Neutrophil (primary cell): Measurements from ENCODE around the gene ZNF586.

ENCODE experiments used
- H3K27ac ChIP-seq: fragments of 200-600 bp; sonication (generic); 2 replicates; pipeline ENCODE4 v1.5.1; 2016; ENCODE audit warnings: mild to moderate bottlenecking, moderate library complexity
- H3K27me3 ChIP-seq: fragments of 200-600 bp; sonication (generic); 2 replicates; pipeline ENCODE4 v1.6.0; 2016; ENCODE audit warnings: mild to moderate bottlenecking
- H3K36me3 ChIP-seq: fragments of 200-600 bp; sonication (generic); 2 replicates; pipeline ENCODE4 v1.5.1; 2017
- H3K4me1 ChIP-seq, 2 experiments: fragments of 200-600 bp in 1 of 2; sonication (generic) in 1 of 2; 1 replicate in 1 of 2; 2 replicates in 1 of 2; pipeline versions ENCODE4 v1.5.1 to v1.6.1; 2013 to 2016; ENCODE audit warnings: low read depth in 1 of 2, low read length in 1 of 2, mild to moderate bottlenecking in 1 of 2, moderate library complexity in 1 of 2; ENCODE audit not compliant: control insufficient read depth in 1 of 2, insufficient read depth in 1 of 2
- H3K4me3 ChIP-seq, 2 experiments: fragments of 200-600 bp in 1 of 2; sonication (generic) in 1 of 2; 1 replicate in 1 of 2; 2 replicates in 1 of 2; pipeline ENCODE4 v1.5.1; 2013 to 2016; ENCODE audit warnings: low read depth in 1 of 2, low read length in 1 of 2, mild to moderate bottlenecking in 1 of 2, moderate library complexity in 1 of 2
- H3K9me3 ChIP-seq: fragments of 200-600 bp; sonication (generic); 2 replicates; pipeline ENCODE4 v1.5.1; 2016
- CTCF ChIP-seq: fragments of 200-600 bp; sonication (generic); IDR thresholded peaks from 2 replicates; pipeline ENCODE4 v1.5.1; 2016; ENCODE audit warnings: antibody characterized with exemption

Gene ZNF586

GRCh38 chr19:57778336-57778735 is 8.9 kb downstream of the ZNF586 start:
- peaks cover 0 to 4% of the 10 kb centered on the region in 2 experiments for H3K4me1 ChIP-seq
- H3K9me3 ChIP-seq: peaks cover 11% of the 10 kb centered on the region
- H3K4me3 ChIP-seq: no peak overlapping the region
- no peak for TF ChIP-seq CTCF
- H3K27me3 ChIP-seq: no peaks in the 10 kb centered on the region
- peaks cover 60% of the 10 kb centered on the region for H3K36me3 ChIP-seq
- no peak overlapping the region for H3K27ac ChIP-seq

DNA sequence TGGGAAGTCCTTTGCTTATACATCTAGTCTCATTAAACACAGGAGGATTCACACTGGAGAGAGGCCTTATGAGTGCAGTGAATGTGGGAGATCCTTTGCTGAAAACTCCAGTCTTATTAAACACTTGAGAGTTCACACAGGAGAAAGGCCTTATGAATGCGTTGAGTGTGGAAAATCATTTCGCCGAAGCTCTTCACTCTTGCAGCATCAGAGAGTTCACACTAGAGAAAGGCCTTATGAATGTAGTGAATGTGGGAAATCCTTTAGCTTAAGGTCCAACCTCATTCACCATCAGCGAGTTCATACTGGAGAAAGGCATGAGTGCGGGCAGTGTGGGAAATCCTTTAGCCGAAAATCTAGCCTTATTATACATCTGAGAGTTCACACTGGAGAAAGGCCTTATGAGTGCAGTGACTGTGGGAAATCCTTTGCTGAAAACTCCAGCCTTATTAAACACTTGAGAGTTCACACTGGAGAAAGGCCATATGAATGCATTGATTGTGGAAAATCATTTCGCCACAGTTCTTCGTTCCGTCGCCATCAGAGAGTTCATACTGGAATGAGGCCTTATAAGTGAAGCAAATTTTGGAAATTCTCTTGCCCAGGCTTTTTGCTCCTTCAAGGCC is 9.9 kb downstream of the ZNF586 start:
- peaks cover 55% of the 10 kb centered on the region for H3K36me3 ChIP-seq
- peaks cover 0 to 4% of the 10 kb centered on the region in 2 experiments for H3K4me1 ChIP-seq
- no peak overlapping the region for H3K27ac ChIP-seq
- H3K9me3 ChIP-seq: peaks cover 11% of the 10 kb centered on the region
- no peak for TF ChIP-seq CTCF
- H3K4me3 ChIP-seq: peak overlapping the region in 1 of 2 experiments; percentile 5
- H3K27me3 ChIP-seq: no peaks in the 10 kb centered on the region

GRCh38 chr19:57786286-57786685 is 16.8 kb downstream of the ZNF586 start:
- Histone ChIP-seq H3K4me1 (no peaks in the 10 kb centered on the region), H3K27ac (no peak overlapping the region), H3K27me3 (no peaks in the 10 kb centered on the region), H3K4me3 (no peak overlapping the region), H3K36me3 (peaks cover 16% of the 10 kb centered on the region), H3K9me3 (no peaks in the 10 kb centered on the region)
- TF ChIP-seq CTCF: no peak

DNA sequence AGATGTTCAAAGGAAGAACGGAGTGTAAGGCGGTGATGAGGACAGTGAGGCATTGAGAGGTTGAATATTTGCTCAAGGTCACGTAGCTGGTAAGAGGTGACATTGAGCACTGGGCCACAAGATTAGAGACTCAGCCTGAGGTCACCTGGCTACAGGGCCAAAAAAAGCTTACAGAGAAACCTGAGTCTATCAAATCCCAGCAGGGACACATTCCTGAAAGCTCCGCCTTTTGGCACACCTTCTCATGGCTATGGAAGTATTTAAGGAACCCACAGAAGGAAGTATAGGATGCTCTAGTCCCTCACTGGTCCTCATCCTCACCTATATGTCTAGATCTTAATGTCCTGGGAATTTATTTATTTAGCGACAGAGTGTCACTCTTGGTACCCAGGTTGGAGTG is 17.4 kb downstream of the ZNF586 start:
- no peak for TF ChIP-seq CTCF
- Histone ChIP-seq H3K4me3 (no peak overlapping the region), H3K4me1 (no peaks in the 10 kb centered on the region), H3K27ac (no peak overlapping the region), H3K9me3 (no peaks in the 10 kb centered on the region), H3K36me3 (peaks cover 21% of the 10 kb centered on the region), H3K27me3 (no peaks in the 10 kb centered on the region)

GRCh38 chr19:57788114-57788692 is 18.7 kb downstream of the ZNF586 start:
- Histone ChIP-seq H3K27ac (peak overlapping the region; percentile 50), H3K27me3 (no peaks in the 10 kb centered on the region), H3K4me1 (no peaks in the 10 kb centered on the region), H3K9me3 (no peaks in the 10 kb centered on the region), H3K4me3 (no peak overlapping the region), H3K36me3 (peaks cover 30% of the 10 kb centered on the region)
- TF ChIP-seq CTCF: no peak
